H7 (cell line): ENCODE data around the gene CCDC30. TPM values are rescaled to one million over a fixed set of nuclear protein-coding genes. Genes with fewer than 3 reads are reported as not detected.

Source experiments
- DNase-seq: peaks from one replicate; pipeline ENCODE4 v3.0.0; 2012
- H3K27me3 ChIP-seq: 2 replicates; pipeline ENCODE4 v1.6.0; 2011; ENCODE audit warnings: mild to moderate bottlenecking, low read length; ENCODE audit not compliant: control insufficient read depth, insufficient read depth
- H3K36me3 ChIP-seq: replicated peaks from 2 replicates; pipeline ENCODE4 v1.5.1; 2011; ENCODE audit warnings: low read length; ENCODE audit not compliant: control insufficient read depth, insufficient read depth
- H3K4me3 ChIP-seq: 2 replicates; pipeline ENCODE4 v1.5.1; 2011; ENCODE audit warnings: low read depth, mild to moderate bottlenecking, control low read depth, low read length, moderate library complexity; ENCODE audit not compliant: insufficient read depth
- total RNA-seq: library from RNA; depleted of rRNA; stranded (reverse); fragments of >200 nt; shearing (Covaris generic); gene quantifications from 2 replicates; pipeline ENCODE4 v1.2.3, GENCODE V29; 2014

CCDC30 gene
- total RNA-seq, 1 experiment from 2014 or later, result 0.87 TPM

GRCh38 chr1:42524330-42524729 is 61.2 kb downstream of the CCDC30 start:
- Histone ChIP-seq H3K36me3 (no peaks in the 10 kb centered on the region), H3K4me3 (no peak overlapping the region), H3K27me3 (no peaks in the 10 kb centered on the region)
- DNase-seq, result peak; percentile 44

GRCh38 chr1:42529724-42530181 is 66.7 kb downstream of the CCDC30 start:
- DNase-seq, result no peak
- no peak overlapping the region for H3K4me3 ChIP-seq
- H3K36me3 ChIP-seq, result no peaks in the 10 kb centered on the region
- no peaks in the 10 kb centered on the region for H3K27me3 ChIP-seq

GRCh38 chr1:42531043-42531442 is 68.0 kb downstream of the CCDC30 start:
- DNase-seq, result no peak
- no peak overlapping the region for H3K4me3 ChIP-seq
- H3K27me3 ChIP-seq, result no peaks in the 10 kb centered on the region
- H3K36me3 ChIP-seq, result no peaks in the 10 kb centered on the region

- peak; percentile 18 for DNase-seq
- H3K4me3 ChIP-seq, result no peak overlapping the region
- H3K27me3 ChIP-seq, result no peaks in the 10 kb centered on the region
- no peaks in the 10 kb centered on the region for H3K36me3 ChIP-seq
Observed at GRCh38 chr1:42533101-42533863, 70.2 kb downstream of the CCDC30 start.

DNA sequence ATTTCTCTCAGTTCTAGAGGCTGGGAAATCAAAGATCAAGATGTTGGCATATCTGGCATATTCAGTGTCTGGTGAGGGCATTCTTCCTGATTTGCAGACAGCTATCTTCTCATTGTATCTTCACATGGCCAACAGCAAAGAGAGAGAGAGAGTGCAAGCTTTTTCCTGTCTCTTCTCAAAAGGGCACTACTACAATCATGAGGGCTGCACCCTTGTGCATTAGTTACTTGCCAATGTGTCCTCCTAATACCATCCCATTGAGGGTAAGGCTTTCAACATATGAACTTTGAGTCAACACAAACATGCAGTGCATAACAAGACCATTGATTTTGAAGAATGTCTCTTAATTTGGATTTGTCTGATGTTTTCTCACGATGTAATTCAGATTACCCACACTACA is 78.0 kb downstream of the CCDC30 start:
- H3K4me3 ChIP-seq, result no peak overlapping the region
- no peak for DNase-seq
- H3K36me3 ChIP-seq, result no peaks in the 10 kb centered on the region
- H3K27me3 ChIP-seq, result no peaks in the 10 kb centered on the region

GRCh38 chr1:42551180-42551579 is 88.1 kb downstream of the CCDC30 start:
- H3K36me3 ChIP-seq, result no peaks in the 10 kb centered on the region
- no peak overlapping the region for H3K4me3 ChIP-seq
- no peaks in the 10 kb centered on the region for H3K27me3 ChIP-seq
- no peak for DNase-seq

- Histone ChIP-seq H3K27me3 (no peaks in the 10 kb centered on the region), H3K4me3 (no peak overlapping the region), H3K36me3 (no peaks in the 10 kb centered on the region)
- DNase-seq, result no peak
Observed at GRCh38 chr1:42551590-42551989, 88.5 kb downstream of the CCDC30 start.

DNA sequence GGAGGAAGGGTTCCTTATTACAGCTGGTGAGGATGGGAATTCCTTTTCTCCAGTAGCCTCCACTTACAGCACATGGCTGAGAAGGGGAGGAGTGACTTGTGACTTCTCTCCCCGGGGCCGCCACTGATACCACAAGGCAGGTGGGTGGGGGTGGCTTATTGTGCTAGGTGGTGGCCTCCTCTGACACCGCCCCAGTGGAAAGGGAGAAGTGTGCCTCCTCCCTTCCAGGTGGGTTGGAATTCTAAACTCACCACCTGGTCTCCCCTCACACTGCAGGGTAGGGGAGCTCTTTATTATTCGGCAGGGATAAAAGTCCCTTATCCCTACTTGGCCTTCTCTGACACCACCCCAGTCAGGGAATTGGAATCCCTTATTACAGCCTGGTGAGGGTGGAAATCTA is 89.5 kb downstream of the CCDC30 start:
- Histone ChIP-seq H3K27me3 (no peaks in the 10 kb centered on the region), H3K4me3 (no peak overlapping the region), H3K36me3 (no peaks in the 10 kb centered on the region)
- peak; percentile 28 for DNase-seq

DNA sequence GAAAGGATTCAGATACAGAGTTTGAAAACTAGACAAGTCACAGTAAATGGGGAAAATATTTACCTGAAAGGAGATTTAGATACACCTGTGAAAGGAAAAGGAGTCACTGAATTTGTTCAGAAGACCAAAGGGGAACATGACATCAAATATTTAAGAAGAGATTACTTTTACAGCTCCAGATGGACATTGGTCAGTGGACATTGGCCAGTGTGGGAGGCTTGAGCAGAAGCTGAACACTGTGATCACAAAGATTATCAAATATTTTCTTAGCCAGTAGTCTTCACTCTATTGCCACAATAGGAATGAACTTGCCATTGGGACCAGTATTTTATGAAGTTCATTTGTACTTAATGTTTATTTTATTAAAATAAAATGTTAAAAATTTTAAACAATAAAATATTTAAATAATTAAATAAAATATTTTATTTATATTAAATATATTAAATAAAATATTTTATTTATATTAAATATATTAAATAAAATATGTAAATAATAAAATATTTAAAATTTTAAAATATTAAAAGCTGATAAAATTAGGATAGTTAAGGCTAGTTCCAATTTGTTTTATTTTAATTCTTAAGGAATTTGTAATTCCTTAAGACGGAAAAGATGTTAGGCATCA is 94.3 kb downstream of the CCDC30 start:
- Histone ChIP-seq H3K4me3 (no peak overlapping the region), H3K36me3 (no peaks in the 10 kb centered on the region), H3K27me3 (no peaks in the 10 kb centered on the region)
- no peak for DNase-seq

DNA sequence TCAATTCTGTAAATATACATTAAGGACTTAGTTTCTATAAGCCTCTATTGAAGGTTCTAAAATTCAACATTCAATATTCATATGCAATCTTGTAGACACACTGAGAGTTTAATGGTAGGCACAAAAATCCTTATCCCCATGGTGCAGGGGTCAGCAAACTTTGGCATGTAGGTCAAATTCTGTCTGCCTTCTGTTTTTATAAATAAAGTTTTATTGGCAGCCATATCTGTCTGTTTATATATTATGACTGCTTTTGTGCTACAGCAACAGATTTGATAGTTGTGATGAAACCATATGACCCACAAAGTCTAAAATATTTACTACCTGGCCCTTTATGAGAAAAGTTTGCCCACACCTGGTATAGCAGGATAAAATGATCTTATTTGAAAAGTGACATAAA is 104.0 kb downstream of the CCDC30 start:
- Histone ChIP-seq H3K27me3 (no peaks in the 10 kb centered on the region), H3K36me3 (no peaks in the 10 kb centered on the region), H3K4me3 (no peak overlapping the region)
- DNase-seq, result no peak

GRCh38 chr1:42576935-42577334 is 113.8 kb downstream of the CCDC30 start:
- Histone ChIP-seq H3K4me3 (no peak overlapping the region), H3K27me3 (no peaks in the 10 kb centered on the region; the same call in 1 of the 2 replicates), H3K36me3 (no peaks in the 10 kb centered on the region)
- DNase-seq, result no peak

GRCh38 chr1:42586016-42586415 is 122.9 kb downstream of the CCDC30 start:
- H3K27me3 ChIP-seq, result no peaks in the 10 kb centered on the region; the same call in 1 of the 2 replicates
- no peak overlapping the region for H3K4me3 ChIP-seq
- no peak for DNase-seq
- no peaks in the 10 kb centered on the region for H3K36me3 ChIP-seq

GRCh38 chr1:42587753-42588152 is 124.7 kb downstream of the CCDC30 start:
- no peaks in the 10 kb centered on the region for H3K27me3 ChIP-seq

DNA sequence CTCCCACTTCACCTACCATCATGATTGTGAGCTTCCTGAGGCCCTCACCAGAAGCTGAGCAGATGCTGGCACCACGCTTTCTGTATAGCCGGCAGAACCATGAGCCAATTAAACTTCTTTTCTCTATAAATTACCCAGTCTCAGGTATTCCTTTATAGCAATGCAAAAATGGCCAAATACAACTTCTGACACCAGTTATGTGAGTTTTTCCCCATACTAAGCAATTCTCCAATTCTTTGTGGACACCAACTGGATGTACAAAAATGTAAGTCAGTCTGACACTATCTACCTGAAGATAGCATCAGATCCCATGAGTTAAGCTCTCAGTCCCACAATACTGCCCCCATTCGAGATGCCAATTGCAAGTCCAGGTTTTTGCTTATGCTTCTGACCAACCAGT is 129.7 kb downstream of the CCDC30 start:
- Histone ChIP-seq H3K27me3 (no peaks in the 10 kb centered on the region), H3K4me3 (no peak overlapping the region), H3K36me3 (no peaks in the 10 kb centered on the region)
- DNase-seq, result no peak

More at GRCh38 chr1:42587753-42588152, 124.7 kb downstream of the CCDC30 start:
- DNase-seq, result no peak
- no peak overlapping the region for H3K4me3 ChIP-seq
- H3K36me3 ChIP-seq, result no peaks in the 10 kb centered on the region

GRCh38 chr1:42593486-42594100 is 130.5 kb downstream of the CCDC30 start:
- Histone ChIP-seq H3K27me3 (no peaks in the 10 kb centered on the region), H3K4me3 (no peak overlapping the region), H3K36me3 (no peaks in the 10 kb centered on the region)
- DNase-seq, result no peak
